Measurements from ENCODE around the gene CFAP74. TPM values are rescaled to one million over a fixed set of nuclear protein-coding genes. Genes with fewer than 3 reads are reported as not detected.

The CFAP74 gene
- polyA plus RNA-seq, 1 donor from 2014 or later, result 0.22 TPM

DNA sequence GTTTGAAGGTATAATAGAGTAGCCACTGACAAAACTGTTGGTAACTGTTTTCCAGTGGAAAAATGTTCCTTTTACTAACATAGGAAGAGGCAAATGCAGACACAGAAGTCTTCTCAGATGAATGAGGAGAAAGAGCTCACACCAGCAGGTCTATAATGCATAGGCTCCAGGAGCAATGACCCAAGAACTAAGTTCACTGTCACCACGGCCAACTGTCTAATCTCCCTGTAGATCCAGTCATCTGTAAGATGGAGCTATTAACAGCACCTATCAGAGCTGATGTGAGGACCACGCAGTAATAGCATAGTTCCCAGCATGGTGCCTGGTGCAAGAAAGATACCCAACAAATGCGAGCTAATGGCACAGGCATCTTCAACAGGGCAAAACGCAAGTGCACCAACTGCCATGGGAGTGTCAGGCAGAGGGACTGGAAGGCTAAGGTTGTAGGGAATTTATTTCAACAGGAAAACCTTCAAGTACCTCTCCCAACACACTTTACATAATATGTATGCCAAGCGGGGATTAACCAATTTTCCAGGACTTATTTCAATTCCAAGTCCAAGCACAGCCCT is 125.6 kb downstream of the CFAP74 start:
- TF ChIP-seq TAF1 (IDR thresholded peaks at IDR 0.05; ENCODE audit: low read depth), result no peak
- no peak for TF ChIP-seq SMC3 (conservative IDR thresholded peaks at IDR 0.05; ENCODE audit: poor library complexity)
- TF ChIP-seq, protein P1, sequence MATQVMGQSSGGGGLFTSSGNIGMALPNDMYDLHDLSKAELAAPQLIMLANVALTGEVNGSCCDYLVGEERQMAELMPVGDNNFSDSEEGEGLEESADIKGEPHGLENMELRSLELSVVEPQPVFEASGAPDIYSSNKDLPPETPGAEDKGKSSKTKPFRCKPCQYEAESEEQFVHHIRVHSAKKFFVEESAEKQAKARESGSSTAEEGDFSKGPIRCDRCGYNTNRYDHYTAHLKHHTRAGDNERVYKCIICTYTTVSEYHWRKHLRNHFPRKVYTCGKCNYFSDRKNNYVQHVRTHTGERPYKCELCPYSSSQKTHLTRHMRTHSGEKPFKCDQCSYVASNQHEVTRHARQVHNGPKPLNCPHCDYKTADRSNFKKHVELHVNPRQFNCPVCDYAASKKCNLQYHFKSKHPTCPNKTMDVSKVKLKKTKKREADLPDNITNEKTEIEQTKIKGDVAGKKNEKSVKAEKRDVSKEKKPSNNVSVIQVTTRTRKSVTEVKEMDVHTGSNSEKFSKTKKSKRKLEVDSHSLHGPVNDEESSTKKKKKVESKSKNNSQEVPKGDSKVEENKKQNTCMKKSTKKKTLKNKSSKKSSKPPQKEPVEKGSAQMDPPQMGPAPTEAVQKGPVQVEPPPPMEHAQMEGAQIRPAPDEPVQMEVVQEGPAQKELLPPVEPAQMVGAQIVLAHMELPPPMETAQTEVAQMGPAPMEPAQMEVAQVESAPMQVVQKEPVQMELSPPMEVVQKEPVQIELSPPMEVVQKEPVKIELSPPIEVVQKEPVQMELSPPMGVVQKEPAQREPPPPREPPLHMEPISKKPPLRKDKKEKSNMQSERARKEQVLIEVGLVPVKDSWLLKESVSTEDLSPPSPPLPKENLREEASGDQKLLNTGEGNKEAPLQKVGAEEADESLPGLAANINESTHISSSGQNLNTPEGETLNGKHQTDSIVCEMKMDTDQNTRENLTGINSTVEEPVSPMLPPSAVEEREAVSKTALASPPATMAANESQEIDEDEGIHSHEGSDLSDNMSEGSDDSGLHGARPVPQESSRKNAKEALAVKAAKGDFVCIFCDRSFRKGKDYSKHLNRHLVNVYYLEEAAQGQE (IDR thresholded peaks at IDR 0.05; ENCODE audit: borderline replicate concordance), result no peak
- no peak for TF ChIP-seq EP300 (conservative IDR thresholded peaks at IDR 0.05; ENCODE audit: poor library complexity, severe bottlenecking)
- no peak overlapping the region for H3K4me2 ChIP-seq (ENCODE audit: low read length)
- no peaks in the 10 kb centered on the region for H3F3A ChIP-seq (ENCODE audit: insufficient read depth, low read length, poor library complexity, severe bottlenecking)
- no peak overlapping the region for H2AFZ ChIP-seq (ENCODE audit: low read depth, low read length)
- H3K9ac ChIP-seq (ENCODE audit: low read length), result no peak overlapping the region
- peaks cover 96% of the 10 kb centered on the region for H3K79me2 ChIP-seq (replicated peaks; ENCODE audit: insufficient read depth, low read length)
- H3K9me3 ChIP-seq (ENCODE audit: low read length), result no peaks in the 10 kb centered on the region
- H3K36me3 ChIP-seq (ENCODE audit: insufficient read depth, low read length), result no peaks in the 10 kb centered on the region
- no peaks in the 10 kb centered on the region for H3K9me2 ChIP-seq (ENCODE audit: insufficient read depth, low read length)
- no peak overlapping the region for H3K27ac ChIP-seq (ENCODE audit: low read length)
- no peaks in the 10 kb centered on the region for H3K27me3 ChIP-seq (ENCODE audit: insufficient read depth, low read depth, low read length)
- no peak overlapping the region for H3K4me3 ChIP-seq (ENCODE audit: low read length)
- H4K20me1 ChIP-seq (ENCODE audit: insufficient read depth), result peaks cover 63% of the 10 kb centered on the region

DNA sequence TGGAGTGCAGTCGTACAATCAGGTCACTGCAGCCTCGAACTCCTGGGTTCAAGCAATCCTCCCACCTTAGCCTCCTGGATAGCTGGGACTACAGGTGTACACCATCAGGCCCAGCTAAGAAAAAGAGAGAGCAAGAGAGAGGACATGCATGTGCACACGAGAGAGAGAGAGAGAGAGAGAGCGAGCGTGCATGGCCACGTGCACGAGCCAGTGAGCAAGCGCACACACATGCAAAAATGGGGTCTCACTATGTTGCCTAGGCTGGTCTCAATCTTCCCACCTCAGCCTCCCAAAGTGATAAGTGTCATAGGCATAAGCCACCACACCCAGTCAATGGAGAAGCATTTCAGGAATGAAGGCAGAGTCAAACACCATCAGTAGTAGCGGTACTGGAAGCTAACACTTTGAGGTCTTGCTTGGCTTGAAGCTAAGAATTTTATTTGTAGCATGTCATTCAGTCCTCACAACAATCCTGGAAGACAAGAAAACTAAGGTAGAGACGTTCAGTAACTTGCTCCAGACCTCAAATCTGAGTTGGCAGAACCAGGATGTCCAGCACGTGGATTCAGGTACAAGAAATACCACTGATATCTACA is 127.2 kb downstream of the CFAP74 start:
- no peaks in the 10 kb centered on the region for H3K9me2 ChIP-seq (ENCODE audit: insufficient read depth, low read length)
- H3K36me3 ChIP-seq (ENCODE audit: insufficient read depth, low read length), result no peaks in the 10 kb centered on the region
- no peak overlapping the region for H3K9ac ChIP-seq (ENCODE audit: low read length)
- H3K27ac ChIP-seq (ENCODE audit: low read length), result no peak overlapping the region
- no peak overlapping the region for H3K4me2 ChIP-seq (ENCODE audit: low read length)
- peaks cover 66% of the 10 kb centered on the region for H4K20me1 ChIP-seq (ENCODE audit: insufficient read depth)
- no peaks in the 10 kb centered on the region for H3F3A ChIP-seq (ENCODE audit: insufficient read depth, low read length, poor library complexity, severe bottlenecking)
- peaks cover 97% of the 10 kb centered on the region for H3K79me2 ChIP-seq (replicated peaks; ENCODE audit: insufficient read depth, low read length)
- no peak overlapping the region for H2AFZ ChIP-seq (ENCODE audit: low read depth, low read length)
- no peaks in the 10 kb centered on the region for H3K27me3 ChIP-seq (ENCODE audit: insufficient read depth, low read depth, low read length)
- H3K9me3 ChIP-seq (ENCODE audit: low read length), result no peaks in the 10 kb centered on the region
- no peak overlapping the region for H3K4me3 ChIP-seq (ENCODE audit: low read length)
- TF ChIP-seq EZH2 (IDR thresholded peaks at IDR 0.05; ENCODE audit: borderline replicate concordance, insufficient read depth, low read length, poor library complexity, severe bottlenecking) (no peak), SMC3 (conservative IDR thresholded peaks at IDR 0.05; ENCODE audit: poor library complexity) (no peak), TAF1 (IDR thresholded peaks at IDR 0.05; ENCODE audit: low read depth) (no peak), POLR2AphosphoS5 (IDR thresholded peaks at IDR 0.05) (no peak), RAD21 (conservative IDR thresholded peaks at IDR 0.05) (no peak), EP300 (conservative IDR thresholded peaks at IDR 0.05; ENCODE audit: poor library complexity, severe bottlenecking) (no peak), MXI1 (conservative IDR thresholded peaks at IDR 0.05; ENCODE audit: poor library complexity, severe bottlenecking) (no peak)
- TF ChIP-seq, protein P1 (IDR thresholded peaks at IDR 0.05; ENCODE audit: borderline replicate concordance), result no peak
- TF ChIP-seq, protein P2, sequence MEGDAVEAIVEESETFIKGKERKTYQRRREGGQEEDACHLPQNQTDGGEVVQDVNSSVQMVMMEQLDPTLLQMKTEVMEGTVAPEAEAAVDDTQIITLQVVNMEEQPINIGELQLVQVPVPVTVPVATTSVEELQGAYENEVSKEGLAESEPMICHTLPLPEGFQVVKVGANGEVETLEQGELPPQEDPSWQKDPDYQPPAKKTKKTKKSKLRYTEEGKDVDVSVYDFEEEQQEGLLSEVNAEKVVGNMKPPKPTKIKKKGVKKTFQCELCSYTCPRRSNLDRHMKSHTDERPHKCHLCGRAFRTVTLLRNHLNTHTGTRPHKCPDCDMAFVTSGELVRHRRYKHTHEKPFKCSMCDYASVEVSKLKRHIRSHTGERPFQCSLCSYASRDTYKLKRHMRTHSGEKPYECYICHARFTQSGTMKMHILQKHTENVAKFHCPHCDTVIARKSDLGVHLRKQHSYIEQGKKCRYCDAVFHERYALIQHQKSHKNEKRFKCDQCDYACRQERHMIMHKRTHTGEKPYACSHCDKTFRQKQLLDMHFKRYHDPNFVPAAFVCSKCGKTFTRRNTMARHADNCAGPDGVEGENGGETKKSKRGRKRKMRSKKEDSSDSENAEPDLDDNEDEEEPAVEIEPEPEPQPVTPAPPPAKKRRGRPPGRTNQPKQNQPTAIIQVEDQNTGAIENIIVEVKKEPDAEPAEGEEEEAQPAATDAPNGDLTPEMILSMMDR (IDR thresholded peaks at IDR 0.05; ENCODE audit: poor library complexity, severe bottlenecking), result no peak

Data from neural cell (in vitro differentiated cells).